Activated CD8-positive, alpha-beta memory T cell treated with anti-CD3 and anti-CD28 coated beads, Interleukin-2, amount 50 U/mL, for 4 hours (primary cell): ENCODE data around the gene SHOX.
"Not testable (repeated sequence)": the region's sequence is repeated elsewhere in the genome, so short reads cannot be mapped to it uniquely, and the experiment has no call there.

Experiments used
- DNase-seq: peaks from one replicate; pipeline ENCODE4 v3.0.0-alpha.2; 2020

The SHOX gene

GRCh38 chrX:630612-631496, at the start of gene SHOX:
Gene SHOX (plus strand): TSS chrX:630791. CDS start chrX:630898, 107 bp downstream.
- DNase-seq: no peak

DNA sequence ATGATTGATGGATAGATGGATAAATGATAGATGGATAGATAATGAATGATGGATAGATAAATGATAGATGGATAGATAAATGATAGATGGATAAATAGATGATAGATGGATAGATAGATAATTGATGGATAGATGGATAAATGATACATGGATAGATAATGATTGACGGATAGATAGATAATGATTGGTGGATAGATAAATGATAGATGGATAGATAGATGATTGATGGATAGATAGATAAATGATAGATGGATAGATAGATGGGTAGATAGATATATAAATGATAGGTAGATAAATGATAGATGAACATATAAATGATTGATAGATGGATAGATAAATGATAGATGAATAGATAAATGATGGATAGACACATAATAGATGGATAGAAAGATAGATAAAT, 49.5 kb upstream of the SHOX start:
- no peak for DNase-seq

- no peak for DNase-seq
Measured at GRCh38 chrX:581720-582298, 48.8 kb upstream of the SHOX start.

- DNase-seq: no peak
Measured at GRCh38 chrX:584572-584971, 46.0 kb upstream of the SHOX start.

- no peak for DNase-seq
Measured at GRCh38 chrX:585115-585808, 45.3 kb upstream of the SHOX start.

- DNase-seq: no peak
Measured at GRCh38 chrX:586351-586750, 44.2 kb upstream of the SHOX start.

- not testable (repeated sequence) for DNase-seq
Measured at GRCh38 chrX:589261-589660, 41.3 kb upstream of the SHOX start.

- DNase-seq: no peak
Measured at GRCh38 chrX:590693-591404, 39.7 kb upstream of the SHOX start.

DNA sequence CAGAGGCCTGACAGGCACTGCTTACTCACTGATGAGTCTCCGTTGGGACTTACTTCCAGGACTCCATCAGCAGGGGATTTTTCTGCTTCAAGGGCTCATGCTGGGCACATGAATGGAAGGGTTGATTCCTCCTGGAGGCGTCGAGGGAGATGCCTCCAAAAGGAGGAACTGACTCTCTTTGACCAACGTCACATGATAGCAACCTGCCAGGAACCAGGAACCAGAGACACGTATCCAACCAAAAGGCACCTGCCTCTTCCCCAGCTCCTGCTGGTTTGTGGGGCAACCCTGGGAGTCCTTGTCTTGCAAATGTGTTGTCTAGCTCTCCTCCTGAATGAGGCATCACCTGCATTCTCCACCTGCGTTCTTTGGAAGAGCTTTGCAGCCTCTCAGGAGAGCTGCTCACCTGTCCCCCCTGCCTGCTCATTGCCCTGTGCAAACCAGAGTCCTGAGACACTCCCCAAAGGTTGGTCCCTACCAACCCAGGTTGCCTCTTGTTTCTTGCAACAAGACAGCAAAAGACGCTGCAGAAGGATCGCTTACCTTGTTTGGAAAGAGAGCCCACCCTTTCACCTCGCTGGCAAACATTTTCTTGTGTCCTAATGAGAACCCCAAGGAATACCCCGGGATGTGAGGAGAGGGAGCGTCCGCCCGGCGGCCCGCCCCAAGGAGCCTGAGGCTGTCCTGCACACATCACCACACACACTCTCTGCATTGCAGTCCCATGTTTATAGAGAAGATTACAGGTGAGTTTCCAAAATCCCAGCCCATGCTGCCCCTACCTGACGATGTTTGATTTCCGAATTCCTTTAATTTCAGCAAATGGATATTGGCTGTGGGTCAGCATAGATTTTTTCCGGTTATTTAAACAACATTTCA, 30.5 kb upstream of the SHOX start:
- DNase-seq: no peak

- not testable (repeated sequence) for DNase-seq
Measured at GRCh38 chrX:603029-603428, 27.6 kb upstream of the SHOX start.

GRCh38 chrX:604616-605015, 26.0 kb upstream of the SHOX start:
- DNase-seq: not testable (repeated sequence)

DNA sequence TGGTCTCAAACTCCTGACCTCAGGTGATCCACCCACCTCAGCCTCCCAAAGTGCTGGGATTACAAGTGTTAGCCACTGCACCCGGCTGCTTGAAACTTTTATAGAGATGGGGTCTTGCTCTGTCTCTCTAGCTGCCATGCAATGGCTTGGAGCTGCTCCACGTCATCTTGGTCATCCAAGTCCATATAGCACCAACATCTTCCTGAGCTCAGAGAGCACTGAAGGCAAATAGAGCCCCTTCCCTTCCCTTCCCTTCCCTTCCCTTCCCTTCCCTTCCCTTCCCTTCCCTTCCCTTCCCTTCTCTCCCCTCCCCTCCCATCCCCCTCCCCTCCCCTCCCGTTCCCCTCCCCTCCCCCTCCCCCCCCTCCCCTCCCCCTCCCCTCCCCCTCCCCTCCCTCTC, 22.5 kb upstream of the SHOX start:
- not testable (repeated sequence) for DNase-seq

- no peak for DNase-seq
Measured at GRCh38 chrX:614136-614535, 16.5 kb upstream of the SHOX start.

GRCh38 chrX:617401-617800, 13.2 kb upstream of the SHOX start:
- no peak for DNase-seq

DNA sequence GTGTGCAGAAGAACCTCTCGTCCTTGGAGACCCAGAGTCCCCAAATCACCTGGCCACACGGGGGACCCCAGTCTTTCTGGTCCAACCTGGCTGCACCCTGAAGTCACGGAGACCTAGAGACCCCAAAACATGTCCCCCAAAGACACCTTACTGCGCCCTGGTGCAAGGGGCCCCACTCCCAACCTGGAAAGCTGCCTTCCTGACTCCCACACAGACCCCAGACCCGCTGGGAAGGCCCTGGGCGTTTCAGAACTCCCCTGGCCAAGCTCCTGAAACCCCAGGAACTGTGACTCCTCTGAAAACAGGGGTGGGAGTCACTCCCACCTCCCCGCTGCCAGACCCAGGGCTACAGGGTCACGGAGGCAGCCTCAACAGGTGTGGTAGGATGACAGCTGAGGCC, 12.7 kb upstream of the SHOX start:
- DNase-seq: no peak

GRCh38 chrX:618304-618703, 12.3 kb upstream of the SHOX start:
- not testable (repeated sequence) for DNase-seq

DNA sequence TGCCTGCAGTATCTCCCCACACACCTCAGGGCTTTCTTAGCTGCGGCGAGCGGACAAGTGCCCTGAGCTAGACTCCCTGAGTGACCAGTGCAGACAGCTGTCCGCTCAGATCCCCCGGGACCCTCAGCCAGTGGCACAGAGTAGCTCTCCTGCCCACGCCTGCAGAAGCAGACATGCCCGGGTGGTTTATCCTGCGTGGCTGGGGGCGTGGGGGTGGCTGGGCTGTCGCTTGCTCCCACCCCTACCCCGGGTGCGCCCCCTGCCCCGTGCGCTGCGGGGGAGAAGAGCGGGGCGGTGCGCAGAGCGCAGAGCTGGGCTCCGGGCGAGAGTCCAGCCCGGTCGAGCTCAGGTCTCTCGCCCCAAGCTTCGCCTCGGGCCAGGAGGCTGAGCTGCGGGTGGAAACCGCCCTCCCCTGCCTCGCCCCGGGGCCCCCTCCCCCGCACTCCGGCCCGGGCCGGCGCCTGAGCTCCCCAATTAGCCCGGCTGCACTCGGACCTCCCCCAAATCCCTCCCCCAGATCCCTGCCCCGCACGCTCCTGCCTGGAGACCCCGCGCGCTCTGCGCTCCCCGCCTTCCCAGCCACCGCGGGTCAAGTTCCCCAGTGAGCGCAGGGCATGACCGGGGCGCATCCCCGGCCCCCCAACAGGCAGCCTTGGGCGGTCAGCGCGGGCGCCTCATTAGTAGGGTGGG, 11.7 kb upstream of the SHOX start:
- DNase-seq: no peak

GRCh38 chrX:619451-619811, 11.2 kb upstream of the SHOX start:
- no peak for DNase-seq

- no peak for DNase-seq
Measured at GRCh38 chrX:619812-620531, 10.6 kb upstream of the SHOX start.

DNA sequence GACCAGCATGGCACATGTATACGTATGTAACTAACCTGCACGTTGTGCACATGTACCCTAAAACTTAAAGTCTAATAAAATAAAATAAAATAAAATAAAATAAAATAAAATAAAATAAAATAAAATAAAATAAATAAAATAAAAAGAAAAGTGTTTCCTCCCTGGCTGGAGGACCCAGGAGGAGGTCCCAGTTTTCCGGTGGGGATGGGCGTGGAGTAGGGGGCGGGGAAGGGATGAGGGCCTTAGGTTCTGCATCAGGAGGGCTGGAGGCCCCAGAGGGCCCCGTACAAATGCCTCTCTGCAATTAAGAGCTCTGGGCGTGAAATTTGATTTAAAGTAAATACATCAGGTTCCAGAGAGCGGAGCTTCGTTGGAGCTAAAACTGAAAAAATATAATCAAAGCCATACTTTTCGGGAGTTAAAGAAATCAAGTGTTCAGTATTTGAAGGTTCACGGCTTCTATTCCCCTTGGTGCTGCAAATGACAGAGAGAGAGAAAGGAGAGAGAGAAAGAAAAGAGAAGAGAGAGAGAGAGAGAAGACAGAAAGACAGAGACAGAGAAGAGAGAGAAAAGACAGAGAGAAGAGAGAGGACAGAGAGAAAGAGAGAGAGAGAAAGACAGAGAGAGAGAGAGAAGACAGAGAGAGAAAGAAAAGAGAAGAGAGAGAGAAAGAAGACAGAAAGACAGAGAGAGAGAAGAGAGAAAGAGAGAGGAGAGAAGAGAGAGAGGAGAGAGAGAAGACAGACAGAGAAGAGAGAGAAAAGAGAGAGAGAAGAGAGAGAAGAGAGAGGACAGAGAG, 8.7 kb upstream of the SHOX start:
- DNase-seq: no peak
